CD4-positive, alpha-beta T cell treated with Interleukin-17A for 1 hour (primary cell): ENCODE measurements around the gene SCP2.
"Not testable (repeated sequence)": the region's sequence is repeated elsewhere in the genome, so short reads cannot be mapped to it uniquely, and the experiment has no call there.

Experiments
- DNase-seq: peaks from one replicate; pipeline ENCODE4 v3.0.0-alpha.2; 2020

The SCP2 gene

DNA sequence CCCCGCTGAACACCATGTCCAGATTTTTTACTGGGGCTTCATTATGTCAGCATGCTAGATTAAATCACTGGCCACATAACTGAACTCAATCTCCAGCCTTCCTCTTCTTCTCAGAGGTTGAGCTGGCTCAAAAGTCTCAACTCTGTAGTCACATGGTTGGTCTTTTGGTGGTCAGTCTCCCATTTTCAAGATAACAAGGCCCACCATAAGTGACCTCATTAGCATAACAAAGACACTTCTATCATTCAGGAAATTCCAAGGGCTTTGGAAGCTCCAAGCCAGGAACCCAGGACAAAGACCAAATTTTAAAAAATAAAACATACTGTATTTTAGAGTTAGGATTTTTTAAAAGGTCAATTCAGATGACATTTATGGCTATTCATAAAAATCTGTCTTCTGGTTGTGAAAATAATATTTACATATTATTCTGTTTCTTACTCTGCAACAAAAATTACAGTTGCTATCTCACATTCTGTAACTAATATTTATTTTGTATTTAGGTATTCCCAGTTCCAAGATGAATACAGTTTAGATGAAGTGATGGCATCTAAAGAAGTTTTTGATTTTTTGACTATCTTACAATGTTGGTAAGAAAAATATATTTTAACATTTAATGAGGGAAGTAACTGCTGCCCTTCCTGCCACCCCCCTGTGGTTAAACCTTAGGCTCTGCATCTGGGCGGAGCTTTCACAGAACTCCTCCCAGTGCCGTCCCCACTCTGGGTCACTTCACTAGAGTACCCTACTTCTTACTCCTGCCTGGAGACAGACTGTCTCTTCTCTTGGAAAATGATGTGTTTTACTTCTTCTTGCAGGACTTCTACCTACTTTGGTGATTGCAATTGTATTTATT is 49.3 kb downstream of the SCP2 start:
- DNase-seq: no peak

- no peak for DNase-seq
Observed at GRCh38 chr1:52978045-52978444, 51.0 kb downstream of the SCP2 start.

DNA sequence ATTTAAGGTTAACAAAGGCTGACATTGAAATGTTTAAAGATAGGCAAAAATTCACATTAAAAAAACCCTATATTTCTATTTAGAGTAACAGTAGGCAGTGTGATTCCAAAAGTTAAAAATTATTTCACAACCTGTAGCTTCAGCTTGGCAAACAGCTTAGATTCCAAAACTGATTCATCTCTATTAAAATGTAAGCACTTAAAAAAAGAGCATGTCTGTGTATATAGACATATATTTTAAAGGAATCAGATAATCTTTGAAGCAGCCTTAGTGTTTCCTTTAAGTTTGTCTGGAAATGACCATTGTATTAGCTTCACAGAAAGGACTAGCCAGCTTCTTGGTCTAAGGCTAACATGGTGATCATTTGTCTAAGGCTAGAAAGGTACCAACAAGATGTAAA is 65.7 kb downstream of the SCP2 start:
- DNase-seq: not testable (repeated sequence)

DNA sequence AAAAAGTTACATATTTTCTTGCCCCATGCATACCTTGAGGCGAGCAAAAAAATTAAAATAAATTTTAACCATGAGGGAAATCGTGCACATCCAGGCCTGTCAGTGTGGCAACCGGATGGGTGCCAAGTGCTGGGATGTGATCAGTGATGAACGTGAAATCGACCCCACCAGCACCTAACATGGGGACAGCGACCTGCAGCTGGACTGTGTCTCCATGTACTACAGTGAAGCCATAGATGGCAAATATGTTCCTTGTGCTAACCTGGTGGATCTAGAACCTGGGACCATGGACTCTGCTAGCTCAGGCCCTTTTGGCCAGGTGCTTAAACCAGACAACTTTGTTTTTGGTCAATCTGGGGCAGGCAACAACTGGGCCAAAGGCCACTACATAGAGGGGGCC is 67.6 kb downstream of the SCP2 start:
- DNase-seq: no peak

DNA sequence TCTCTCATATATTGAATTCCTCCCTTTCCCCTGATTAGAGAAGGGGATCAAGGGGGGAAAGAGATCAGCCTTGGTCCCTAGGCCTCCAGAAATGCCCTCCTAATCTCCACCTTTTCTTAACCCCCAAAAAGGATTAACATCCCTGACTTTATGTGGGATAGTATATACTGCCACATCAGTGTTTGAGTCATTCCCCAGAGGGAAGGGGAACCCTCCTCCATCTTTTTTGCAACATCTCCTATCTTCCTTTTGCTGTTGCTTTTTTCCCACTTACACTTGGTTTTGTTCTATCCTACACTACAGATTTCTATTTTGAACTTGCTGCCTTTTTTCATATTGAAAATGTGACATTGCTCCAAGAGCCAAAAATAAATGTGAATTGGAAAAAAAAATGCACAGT is 69.6 kb downstream of the SCP2 start:
- DNase-seq: no peak

- no peak for DNase-seq
Observed at GRCh38 chr1:53001128-53001527, 74.1 kb downstream of the SCP2 start.

GRCh38 chr1:53006612-53007011 is 79.5 kb downstream of the SCP2 start:
- DNase-seq: not testable (repeated sequence)

- not testable (repeated sequence) for DNase-seq
Observed at GRCh38 chr1:53010247-53010646, 83.2 kb downstream of the SCP2 start.

GRCh38 chr1:53011175-53011574 is 84.1 kb downstream of the SCP2 start:
- DNase-seq: no peak

DNA sequence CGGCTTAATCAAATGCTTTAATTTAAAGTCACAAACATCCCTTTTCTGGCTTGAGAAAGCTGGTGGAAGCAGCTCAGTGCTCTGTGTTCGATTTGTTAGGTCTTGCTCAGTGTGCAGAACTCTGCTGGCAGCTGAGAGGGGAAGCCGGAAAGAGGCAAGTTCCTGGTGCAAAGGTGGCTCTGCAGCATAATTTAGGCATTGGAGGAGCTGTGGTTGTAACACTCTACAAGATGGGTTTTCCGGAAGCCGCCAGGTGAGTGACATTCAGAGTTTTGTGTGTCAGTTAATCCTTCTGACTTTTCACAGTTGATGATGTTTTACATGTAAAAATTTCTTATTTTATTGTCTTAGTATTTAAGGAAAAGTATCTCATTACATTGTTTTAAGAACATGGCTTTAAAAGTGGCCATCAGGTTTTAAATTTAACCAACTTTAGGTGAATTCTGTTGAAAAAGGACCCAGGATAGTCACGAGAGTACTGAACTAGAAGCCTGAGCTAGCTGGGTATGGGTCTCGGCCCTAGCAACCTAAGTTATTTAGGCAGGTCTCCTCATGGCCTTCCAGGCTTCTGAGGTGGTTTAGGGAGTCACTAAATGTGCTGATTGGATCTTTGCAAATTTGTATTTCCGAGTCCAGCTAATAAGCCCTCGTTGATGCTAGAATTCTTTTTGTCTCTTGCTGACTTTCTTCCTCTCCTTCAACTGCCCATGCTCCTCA is 87.9 kb downstream of the SCP2 start:
- peak; percentile 92 for DNase-seq

GRCh38 chr1:53015508-53015860 is 88.4 kb downstream of the SCP2 start:
- DNase-seq: no peak

DNA sequence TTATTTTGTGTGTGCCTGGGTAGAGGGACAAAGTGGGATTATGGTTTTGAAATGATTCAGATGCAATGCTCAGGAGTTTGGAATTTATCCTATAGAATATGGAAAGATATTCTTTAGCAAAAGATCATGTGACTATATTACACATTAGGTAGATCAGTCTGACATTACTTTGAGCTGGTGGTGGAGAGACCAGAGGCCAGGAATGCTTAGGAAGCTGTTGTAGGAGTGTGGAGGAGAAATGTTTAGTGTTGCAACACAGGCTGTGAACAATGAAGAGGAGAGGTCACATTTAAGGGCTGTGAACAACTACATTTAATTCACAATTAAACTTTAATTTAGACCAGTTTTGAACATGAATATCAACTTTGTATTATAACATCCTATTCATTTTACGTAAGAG is 89.6 kb downstream of the SCP2 start:
- DNase-seq: no peak

DNA sequence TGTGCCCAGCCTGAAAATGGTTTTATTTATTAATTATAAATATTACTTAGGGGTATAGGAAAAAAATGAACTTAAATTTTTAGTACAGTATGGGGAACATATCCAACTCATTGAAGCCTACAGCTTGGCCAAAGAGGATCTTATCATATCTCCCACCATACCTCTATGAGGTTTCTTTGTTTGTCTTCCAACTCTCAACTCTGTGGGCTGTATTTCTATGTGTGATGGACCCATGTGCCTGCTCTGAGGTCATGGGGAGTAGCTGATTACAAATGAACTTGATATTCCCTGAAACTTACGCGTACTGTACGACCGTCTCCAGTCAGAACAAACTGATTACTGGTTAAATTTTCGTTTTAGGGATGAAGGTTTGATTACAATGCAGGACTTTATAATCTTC is 93.5 kb downstream of the SCP2 start:
- no peak for DNase-seq

DNA sequence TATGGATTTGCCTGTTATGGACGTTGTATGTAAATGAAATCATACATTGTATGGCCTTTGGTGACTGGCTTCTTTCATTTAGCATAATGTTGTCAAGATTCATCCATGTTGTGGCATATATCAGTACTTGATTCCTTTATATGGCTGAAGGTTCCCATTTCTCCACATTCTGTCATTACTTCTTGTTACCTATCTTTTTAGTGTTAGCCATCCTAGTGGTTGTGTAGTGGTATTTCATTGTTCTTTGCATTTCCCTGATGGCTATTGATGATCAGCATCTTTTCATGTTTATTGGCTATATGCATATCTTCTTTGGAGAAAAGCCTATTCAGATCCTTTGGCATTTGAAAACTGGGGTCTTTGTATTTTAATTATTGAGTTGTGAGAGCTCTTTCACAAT is 95.1 kb downstream of the SCP2 start:
- DNase-seq: no peak

- DNase-seq: no peak
Observed at GRCh38 chr1:53023546-53023945, 96.5 kb downstream of the SCP2 start.

DNA sequence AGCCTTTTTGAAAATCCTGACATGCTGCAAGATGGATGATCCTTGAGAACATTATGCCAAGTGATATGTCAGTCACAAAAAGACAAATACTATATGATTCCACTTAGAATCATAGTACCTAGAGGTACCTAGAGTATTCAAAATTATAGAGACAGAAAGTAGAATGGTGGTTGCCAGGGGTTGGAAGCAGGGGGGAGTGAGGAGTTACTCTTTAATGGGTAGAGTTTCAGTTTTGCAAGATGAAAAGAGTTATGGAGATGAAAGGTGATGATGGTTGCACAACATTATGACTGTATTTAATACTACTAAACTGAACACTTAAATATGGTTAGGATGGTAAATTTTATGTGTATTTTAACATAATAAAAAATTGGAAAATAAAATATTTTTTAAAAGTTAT is 97.0 kb downstream of the SCP2 start:
- DNase-seq: no peak

- DNase-seq: no peak
Observed at GRCh38 chr1:53025034-53025768, 98.1 kb downstream of the SCP2 start.

DNA sequence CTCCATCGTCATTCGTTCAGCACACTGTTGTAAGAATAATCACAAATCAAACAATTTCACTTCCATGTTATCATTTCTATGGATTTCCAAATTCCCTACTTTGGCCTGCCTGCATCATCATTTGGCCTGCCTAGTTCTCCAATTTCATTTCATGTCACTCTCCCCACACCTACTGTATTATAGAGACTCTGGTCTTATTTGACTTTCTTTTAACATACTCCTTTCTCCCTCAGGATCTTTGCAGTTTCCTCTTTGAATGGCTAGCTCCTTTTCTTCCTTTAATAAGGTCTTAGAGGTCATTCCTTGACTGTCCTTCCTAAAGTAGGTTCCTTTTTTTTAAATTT is 98.7 kb downstream of the SCP2 start:
- no peak for DNase-seq

GRCh38 chr1:53026254-53026653 is 99.2 kb downstream of the SCP2 start:
- DNase-seq: no peak

DNA sequence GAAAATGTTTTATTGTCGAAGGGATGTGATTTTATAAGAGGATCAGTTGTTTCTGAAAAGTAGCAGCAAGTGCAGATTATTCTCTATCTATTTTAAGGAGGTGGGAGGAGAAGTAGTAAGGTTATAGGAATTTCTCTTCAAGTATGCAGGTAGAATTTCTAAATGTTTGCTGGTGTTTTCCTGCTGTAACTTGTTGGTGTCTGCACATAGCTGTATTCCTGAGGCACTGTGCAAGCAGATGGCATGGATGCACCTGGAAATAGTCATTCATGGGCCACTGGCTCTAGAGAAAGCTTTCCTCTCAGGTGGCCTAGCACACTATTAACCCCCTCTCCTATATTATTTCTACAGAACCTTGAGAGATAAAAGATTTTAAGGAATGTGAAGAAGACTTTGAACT is 104.7 kb downstream of the SCP2 start:
- DNase-seq: no peak

DNA sequence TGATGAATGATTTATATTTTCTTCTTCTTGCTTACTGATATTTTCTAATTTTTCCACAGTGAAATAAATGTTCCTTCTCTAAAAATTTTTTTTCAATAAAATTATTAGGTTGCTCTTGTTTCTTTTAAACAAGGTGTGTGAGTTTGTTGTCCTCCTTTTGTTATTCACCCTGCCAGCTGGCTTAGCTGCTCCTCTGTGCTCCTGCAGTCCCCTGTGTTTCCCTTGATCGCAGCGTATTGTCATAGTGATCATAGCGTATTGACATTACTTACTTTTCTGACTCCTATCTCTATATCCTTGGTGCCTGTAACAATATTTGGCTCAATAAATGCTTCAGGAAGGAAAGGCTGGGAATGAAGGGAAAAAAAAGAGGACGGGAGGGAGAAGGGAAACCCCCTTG is 110.1 kb downstream of the SCP2 start:
- no peak for DNase-seq

DNA sequence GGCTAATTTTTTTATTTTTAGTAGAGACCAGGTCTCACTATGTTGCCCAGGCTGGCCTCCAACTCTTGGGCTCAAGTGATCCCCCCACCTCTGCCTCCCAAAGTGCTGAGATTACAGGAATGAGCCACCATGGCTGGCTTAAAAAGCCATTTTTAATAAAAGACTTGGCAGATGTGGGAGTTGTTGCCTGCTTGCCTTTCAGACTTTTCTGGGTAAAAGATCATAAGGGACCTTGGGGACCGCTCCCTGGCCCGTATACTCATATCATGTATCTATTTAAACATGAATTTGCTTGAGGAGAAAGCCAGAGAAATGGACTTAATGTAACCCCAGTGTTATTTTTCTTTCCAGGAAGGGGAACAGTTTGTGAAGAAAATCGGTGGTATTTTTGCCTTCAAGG is 111.5 kb downstream of the SCP2 start:
- DNase-seq: no peak

DNA sequence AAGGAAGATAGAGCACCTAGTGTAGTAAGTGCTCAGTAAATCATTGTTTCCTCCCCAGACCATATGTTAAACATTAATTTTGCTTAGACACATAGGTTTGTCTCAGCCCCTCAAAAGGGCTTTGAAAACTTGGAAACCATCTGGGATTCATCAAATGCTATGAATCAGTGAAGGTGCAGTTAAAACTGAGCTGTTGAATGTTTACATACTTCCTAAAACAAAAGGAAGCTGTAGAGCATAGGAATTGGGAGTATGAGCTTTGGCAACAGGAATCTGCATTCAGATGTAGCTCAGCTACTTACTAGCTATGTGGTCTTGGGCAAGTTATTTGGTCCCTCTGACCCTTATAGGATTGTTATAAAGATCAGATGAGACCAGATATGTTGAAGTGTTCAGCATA is 116.2 kb downstream of the SCP2 start:
- no peak for DNase-seq

DNA sequence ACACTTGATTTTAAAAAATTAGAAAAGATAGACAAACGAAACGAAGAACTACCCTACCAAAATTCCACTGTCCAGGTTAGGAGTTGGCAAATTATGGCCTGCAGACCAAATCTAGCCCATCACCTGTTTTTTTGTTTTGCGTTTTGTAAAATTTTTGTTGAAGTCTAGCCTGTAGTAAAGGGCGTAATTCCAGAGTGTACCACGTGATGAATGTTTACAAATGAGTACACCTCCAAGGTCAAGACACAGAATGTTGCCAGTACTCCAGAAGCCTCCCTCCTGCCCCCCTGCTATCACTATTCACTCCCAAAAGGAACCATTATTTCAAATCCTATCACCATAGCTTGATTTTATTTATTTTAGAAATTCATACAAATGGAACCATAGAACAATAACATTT is 117.8 kb downstream of the SCP2 start:
- no peak for DNase-seq
